ENCODE data around the gene RNF38.

DNA sequence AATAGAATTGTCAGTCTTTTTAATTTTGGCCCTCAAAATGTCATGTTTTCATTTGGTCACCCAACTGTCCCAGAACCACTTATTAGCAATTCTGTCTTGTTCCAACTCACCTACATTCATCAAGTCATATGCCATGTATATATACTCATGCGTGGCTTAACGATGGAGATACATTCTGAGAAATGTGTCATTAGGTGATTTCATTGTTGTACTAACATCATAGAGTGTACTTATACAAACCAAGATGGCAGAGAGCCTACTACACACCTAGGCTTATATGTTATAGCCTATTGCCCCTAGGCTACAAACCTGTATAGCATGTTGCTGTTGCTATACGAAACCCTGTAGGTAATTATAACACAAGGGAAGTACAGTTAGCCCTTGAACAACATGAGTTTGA, 36.6 kb downstream of the RNF38 start:
- no peak for TF ChIP-seq POLR2A (IDR thresholded peaks at IDR 0.05)
- TF ChIP-seq, protein P1, sequence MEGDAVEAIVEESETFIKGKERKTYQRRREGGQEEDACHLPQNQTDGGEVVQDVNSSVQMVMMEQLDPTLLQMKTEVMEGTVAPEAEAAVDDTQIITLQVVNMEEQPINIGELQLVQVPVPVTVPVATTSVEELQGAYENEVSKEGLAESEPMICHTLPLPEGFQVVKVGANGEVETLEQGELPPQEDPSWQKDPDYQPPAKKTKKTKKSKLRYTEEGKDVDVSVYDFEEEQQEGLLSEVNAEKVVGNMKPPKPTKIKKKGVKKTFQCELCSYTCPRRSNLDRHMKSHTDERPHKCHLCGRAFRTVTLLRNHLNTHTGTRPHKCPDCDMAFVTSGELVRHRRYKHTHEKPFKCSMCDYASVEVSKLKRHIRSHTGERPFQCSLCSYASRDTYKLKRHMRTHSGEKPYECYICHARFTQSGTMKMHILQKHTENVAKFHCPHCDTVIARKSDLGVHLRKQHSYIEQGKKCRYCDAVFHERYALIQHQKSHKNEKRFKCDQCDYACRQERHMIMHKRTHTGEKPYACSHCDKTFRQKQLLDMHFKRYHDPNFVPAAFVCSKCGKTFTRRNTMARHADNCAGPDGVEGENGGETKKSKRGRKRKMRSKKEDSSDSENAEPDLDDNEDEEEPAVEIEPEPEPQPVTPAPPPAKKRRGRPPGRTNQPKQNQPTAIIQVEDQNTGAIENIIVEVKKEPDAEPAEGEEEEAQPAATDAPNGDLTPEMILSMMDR (IDR thresholded peaks at IDR 0.05): no peak

Measured in uterus (tissue), 2 donors.